K562 (cell line): Measurements from ENCODE around the gene DCAF5. TPM values are rescaled to one million over a fixed set of nuclear protein-coding genes. Genes with fewer than 3 reads are reported as not detected.
A peak's percentile ranks its signal among the peaks of the same experiment; 100 is the strongest.

ENCODE experiments used
- AFF1 ChIP-seq, 2 experiments: fragments of 450-650 bp; IDR thresholded peaks; 2 replicates each; pipeline ENCODE4 v1.6.1; 2018; ENCODE audit warnings: mild to moderate bottlenecking in 2 of 2, low read depth in 1 of 2; ENCODE audit not compliant: partially characterized antibody in 2 of 2
- ATF7 ChIP-seq: fragments of 450-650 bp; IDR thresholded peaks from 2 replicates; pipeline ENCODE4 v1.7.1; 2014; ENCODE audit warnings: mild to moderate bottlenecking, moderate library complexity
- DDX20 ChIP-seq: fragments of 450-650 bp; IDR thresholded peaks from 2 replicates; pipeline ENCODE4 v1.6.1; 2016; ENCODE audit warnings: missing genetic modification characterization, low read depth, mild to moderate bottlenecking, missing compliant biosample characterization, moderate library complexity
- E2F6 ChIP-seq, 2 experiments: IDR thresholded peaks; 2 replicates each; pipeline ENCODE4 v1.6.1; 2011; ENCODE audit warnings: borderline replicate concordance in 1 of 2, control low read depth in 1 of 2, low read depth in 1 of 2, low read length in 1 of 2, mild to moderate bottlenecking in 1 of 2, mixed read lengths in 1 of 2, moderate library complexity in 1 of 2; ENCODE audit not compliant: insufficient read depth in 1 of 2, insufficient read length in 1 of 2, poor library complexity in 1 of 2, severe bottlenecking in 1 of 2; ENCODE audit errors: extremely low read depth in 1 of 2
- ETV6 ChIP-seq, 3 experiments: fragments of 150-350 bp in 1 of 3; sonication (generic) in 1 of 3; formaldehyde crosslinking in 1 of 3; IDR thresholded peaks; 2 replicates each; pipeline versions ENCODE4 v1.6.1 to v1.8.0; 2014 to 2022; ENCODE audit warnings: borderline replicate concordance in 2 of 3, low read depth in 2 of 3, antibody characterized with exemption in 1 of 3, low read length in 1 of 3, mild to moderate bottlenecking in 1 of 3, missing genetic modification reagents in 1 of 3
- MEIS2 ChIP-seq: fragments of 450-650 bp; IDR thresholded peaks from 2 replicates; pipeline ENCODE4 v1.6.1; 2014; ENCODE audit warnings: mild to moderate bottlenecking; ENCODE audit not compliant: partially characterized antibody
- MLLT1 ChIP-seq, 2 experiments: fragments of 450-650 bp; IDR thresholded peaks; 2 replicates each; pipeline ENCODE4 v1.6.1; 2016
- MYC ChIP-seq, 2 experiments: fragments of 250-450 bp in 1 of 2; sonication (Bioruptor Pico) in 1 of 2; IDR thresholded peaks; 2 replicates each; pipeline versions ENCODE4 v1.5.1 to v1.6.1; 2012 to 2021; ENCODE audit warnings: low read depth in 2 of 2, borderline replicate concordance in 1 of 2, improper control_type of control experiment in 1 of 2, low read length in 1 of 2, mild to moderate bottlenecking in 1 of 2, moderate library complexity in 1 of 2
- POLR2H ChIP-seq: IDR thresholded peaks from 2 replicates; pipeline ENCODE4 v1.6.1; 2016; ENCODE audit warnings: missing genetic modification characterization, low read depth, mild to moderate bottlenecking, control low read depth, missing compliant biosample characterization, moderate library complexity
- TCFL5 ChIP-seq: fragments of 250-450 bp; sonication (Bioruptor Pico); conservative IDR thresholded peaks from 2 replicates; pipeline ENCODE4 v1.6.1; 2021; ENCODE audit warnings: mild to moderate bottlenecking, moderate library complexity, matching md5 sums
- TEAD4 ChIP-seq, 2 experiments: sonication (generic) in 1 of 2; formaldehyde crosslinking in 1 of 2; IDR thresholded peaks; 2 replicates each; pipeline versions ENCODE4 v1.6.1 to v1.8.0; 2012 to 2022; ENCODE audit warnings: borderline replicate concordance in 1 of 2, inconsistent platforms in 1 of 2, low read length in 1 of 2, mild to moderate bottlenecking in 1 of 2, missing genetic modification reagents in 1 of 2
- TOE1 ChIP-seq, 2 experiments: fragments of 450-650 bp in 1 of 2; sonication (generic) in 1 of 2; formaldehyde crosslinking in 1 of 2; IDR thresholded peaks; 2 replicates each; pipeline versions ENCODE4 v1.7.1 to v1.8.0; 2016 to 2022; ENCODE audit warnings: borderline replicate concordance in 2 of 2, mild to moderate bottlenecking in 2 of 2, antibody characterized with exemption in 1 of 2, inconsistent platforms in 1 of 2, low read depth in 1 of 2, missing genetic modification reagents in 1 of 2, moderate library complexity in 1 of 2
- ZBTB2 ChIP-seq: fragments of 450-650 bp; IDR thresholded peaks from 2 replicates; pipeline ENCODE4 v1.6.1; 2016; ENCODE audit warnings: antibody characterized with exemption
- ZEB2 ChIP-seq: fragments of 450-650 bp; IDR thresholded peaks from 2 replicates; pipeline ENCODE4 v1.6.1; 2016
- ZNF830 ChIP-seq: fragments of 250-450 bp; sonication (Bioruptor Pico); IDR thresholded peaks from 2 replicates; pipeline ENCODE4 v1.5.0; 2021; ENCODE audit warnings: mild to moderate bottlenecking
- polyA plus RNA-seq, 8 experiments: library from polyadenylated mRNA; depleted of rRNA in 4 of 8; stranded (reverse) in 5 of 8; unstranded in 3 of 8; fragments of >200 nt; fragmentation: Nextera tagmentation in 2 of 8; fragmentation: Illumina TruSeq in 1 of 8; extraction: Ambion mirVana in 2 of 8; extraction: Trizol in 1 of 8; gene quantifications; 2 replicates each; pipeline versions ENCODE4 v1.2.1 to v1.2.3, GENCODE V29; 2011 to 2014; ENCODE audit warnings: inconsistent platforms in 1 of 8, missing spikeins in 1 of 8
- total RNA-seq, 7 experiments: library from RNA; depleted of rRNA in 6 of 7; stranded (reverse); fragments of >200 nt in 6 of 7; fragmentation: Illumina TruSeq in 2 of 7; extraction: Trizol in 2 of 7; gene quantifications; 2 replicates each; pipeline versions ENCODE4 v1.2.1 to v1.2.3, GENCODE V29; 2011 to 2021; ENCODE audit warnings: low replicate concordance in 1 of 7

DCAF5 gene
- total and polyA plus RNA-seq, 9 of the 15 experiments (the other 6 are each of a cell fraction or from before 2014, with no cell fraction given): 5.6 to 24.1 (median 12.7) TPM

- TF ChIP-seq DDX20 (no peak), AFF1 (IDR thresholded peaks at IDR 0.05; ENCODE audit: low read depth in 1 of 2, partially characterized antibody in 2 of 2) (peak in 1 of 2 experiments; percentile 48), MLLT1 (IDR thresholded peaks at IDR 0.05) (peak in 1 of 2 experiments; percentile 86; a peak in 2 of 4 replicates), TCFL5 (CRISPR knock-in tag) (no peak), ETV6 (IDR thresholded peaks at IDR 0.05; ENCODE audit: borderline replicate concordance in 1 of 2, low read depth in 2 of 2, low read length in 1 of 2) (no peak), ETV6 (CRISPR knock-in tag; IDR thresholded peaks at IDR 0.05; ENCODE audit: borderline replicate concordance) (no peak), POLR2H (tag) (peak; percentile 33; the same call in 1 of the 2 replicates), TEAD4 (IDR thresholded peaks at IDR 0.05; ENCODE audit: low read length) (no peak), TEAD4 (CRISPR knock-in tag; IDR thresholded peaks at IDR 0.05; ENCODE audit: borderline replicate concordance) (no peak), ATF7 (peak; percentile 90), MYC (IDR thresholded peaks at IDR 0.05; ENCODE audit: low read depth, low read length) (peak; percentile 66), MYC (CRISPR knock-in tag; IDR thresholded peaks at IDR 0.05; ENCODE audit: borderline replicate concordance, low read depth) (no peak), E2F6 (IDR thresholded peaks at IDR 0.05; ENCODE audit: borderline replicate concordance in 1 of 2, extremely low read depth in 1 of 2, insufficient read depth in 1 of 2, insufficient read length in 1 of 2, low read depth in 1 of 2, low read length in 1 of 2, poor library complexity in 1 of 2, severe bottlenecking in 1 of 2) (peak in 1 of 2 experiments; percentile 44), ZEB2 (peak; percentile 99), TOE1 (IDR thresholded peaks at IDR 0.05; ENCODE audit: borderline replicate concordance) (peak; percentile 76), TOE1 (CRISPR knock-in tag; IDR thresholded peaks at IDR 0.05; ENCODE audit: borderline replicate concordance, low read depth) (no peak), ZBTB2 (peak; percentile 48; the same call in 1 of the 2 replicates), MEIS2 (peak; percentile 14), ZNF830 (CRISPR knock-in tag) (no peak)
Measured at GRCh38 chr14:69191340-69192111, 38.6 kb upstream of the DCAF5 start, which contains the start of gene EXD2 (continued).
